Articular chondrocyte of knee joint (primary cell): ENCODE measurements around the gene PRSS21. TPM values are rescaled to one million over a fixed set of nuclear protein-coding genes. Genes with fewer than 3 reads are reported as not detected.

Experiments
- small RNA-seq: library from RNA; depleted of rRNA; stranded (forward); fragments of <200 nt; gene quantifications from one replicate; pipeline ENCODE3, GENCODE V24; 2012
- total RNA-seq: library from RNA; depleted of rRNA; stranded (reverse); fragments of >200 nt; gene quantifications from 2 replicates; pipeline ENCODE4 v1.2.3, GENCODE V29; 2012

The PRSS21 gene
- total RNA-seq, result 0.22 TPM in 1 of 2 replicates, not detected in the other

GRCh38 chr16:2816751-2817339, at the start of gene PRSS21:
PRSS21 (plus strand) TSS chr16:2817237; CDS start chr16:2817269, 32 bp downstream.

GRCh38 chr16:2777231-2777902, 39.7 kb upstream of the PRSS21 start, which contains the start of gene ELOB:
ELOB (minus strand) TSS chr16:2777280; CDS start chr16:2777239, 41 bp downstream.

GRCh38 chr16:2787406-2787805, 29.6 kb upstream of the PRSS21 start, which contains the start of gene PRSS33:
PRSS33 (minus strand) TSS chr16:2787560; CDS start chr16:2786547, 1,013 bp downstream.

GRCh38 chr16:2829501-2830354, 12.7 kb downstream of the PRSS21 start, which contains the start of gene ZG16B:
ZG16B (plus strand) TSS chr16:2830303; CDS start chr16:2830442, 139 bp downstream.

GRCh38 chr16:2857451-2858244, 40.6 kb downstream of the PRSS21 start, which contains the start of gene PRSS22:
PRSS22 (minus strand) TSS chr16:2858170; CDS start chr16:2858104, 66 bp downstream.

Small RNAs within 50 kb of the gene (small RNA-seq; reads per million reads assigned to genes)
- 0.88 reads per million, percentile 36 among the genes with 10 or more reads in this experiment for gene SNORA3C

Other genes starting within 250 kb of the PRSS21 start
- gene KCTD5, start 134.7 kb upstream of the PRSS21 start, total RNA-seq, result 17.5 and 22.3 TPM in 2 replicates
- gene PRSS27, start 97.0 kb upstream of the PRSS21 start, total RNA-seq, result 1.1 and 1.3 TPM in 2 replicates
- gene SRRM2, start 64.6 kb upstream of the PRSS21 start, total RNA-seq, result 82.6 and 88.5 TPM in 2 replicates
- 163 and 314 TPM in 2 replicates for gene ELOB, start 40.0 kb upstream of the PRSS21 start, total RNA-seq
- gene PRSS33, start 29.7 kb upstream of the PRSS21 start, total RNA-seq, result not detected in 2 replicates
- not detected in 2 replicates for gene PRSS41, start 18.8 kb upstream of the PRSS21 start, total RNA-seq
- 3.7 and 6.7 TPM in 2 replicates for gene ZG16B, start 13.1 kb downstream of the PRSS21 start, total RNA-seq
- gene PRSS22, start 40.9 kb downstream of the PRSS21 start, total RNA-seq, result not detected in 2 replicates
- gene FLYWCH2, start 66.0 kb downstream of the PRSS21 start, total RNA-seq, result 37.6 and 46.6 TPM in 2 replicates
- gene FLYWCH1, start 94.7 kb downstream of the PRSS21 start, total RNA-seq, result 43.4 and 51.8 TPM in 2 replicates
- gene KREMEN2, start 147.0 kb downstream of the PRSS21 start, total RNA-seq, result not detected in 2 replicates
- gene PAQR4, start 152.1 kb downstream of the PRSS21 start, total RNA-seq, result 3.5 and 4.8 TPM in 2 replicates
- gene PKMYT1, start 163.2 kb downstream of the PRSS21 start, total RNA-seq, result 4.8 and 6.4 TPM in 2 replicates
- gene CLDN9, start 195.7 kb downstream of the PRSS21 start, total RNA-seq, result not detected in 2 replicates
- not detected in 2 replicates for gene CLDN6, start 200.9 kb downstream of the PRSS21 start, total RNA-seq
- 114 and 131 TPM in 2 replicates for gene TNFRSF12A, start 203.1 kb downstream of the PRSS21 start, total RNA-seq
- gene HCFC1R1, start 206.7 kb downstream of the PRSS21 start, total RNA-seq, result 12.8 and 18.4 TPM in 2 replicates
- 18.8 and 20.3 TPM in 2 replicates for gene THOC6, start 206.8 kb downstream of the PRSS21 start, total RNA-seq
- gene BICDL2, start 219.7 kb downstream of the PRSS21 start, total RNA-seq, result 0.11 TPM in 1 of 2 replicates, not detected in the other
- not detected in 2 replicates for gene MMP25, start 229.3 kb downstream of the PRSS21 start, total RNA-seq
- 1.3 and 5.6 TPM in 2 replicates for gene IL32, start 248.4 kb downstream of the PRSS21 start, total RNA-seq